ENCODE results near the gene TNRC6B. TPM values are rescaled to one million over a fixed set of nuclear protein-coding genes. Genes with fewer than 3 reads are reported as not detected.

TNRC6B gene
- total RNA-seq, 8 experiments from 2014 or later, result 22.4 to 63.6 (median 29.1) TPM

GRCh38 chr22:40322818-40323447 lies 145.2 kb downstream of the TNRC6B start:
- Histone ChIP-seq H3K27ac (no peak overlapping the region), H3K4me3 (no peak overlapping the region), H3K4me1 (replicated peaks in 1 of 2) (no peaks in the 10 kb centered on the region)
- 54 to 100% (median 85%) methylated on average over 2 to 9 of the region's 17 CpGs for WGBS, 10 experiments
- in situ Hi-C loops (cut with MboI; ENCODE audit: low pct_unique_long_range_greater_than_20kb in 2 of 9, low sequenced_read_pairs in 9 of 9, unreplicated experiment in 9 of 9), result no loop called here
- ATAC-seq (replicated peaks in 6 of 8), result no peak

- H3K27ac ChIP-seq, result no peak overlapping the region
- peak in 2 of 8 experiments; percentile 93 to 98 for ATAC-seq (replicated peaks in 6 of 8)
- in situ Hi-C loops (cut with MboI; ENCODE audit: low pct_unique_long_range_greater_than_20kb in 2 of 9, low sequenced_read_pairs in 9 of 9, unreplicated experiment in 9 of 9), result no loop called here
Observed at GRCh38 chr22:40323681-40324171, 146.0 kb downstream of the TNRC6B start.

GRCh38 chr22:40324468-40325305 lies 147.0 kb downstream of the TNRC6B start:
- H3K4me3 ChIP-seq, result no peak overlapping the region
- ATAC-seq (replicated peaks in 6 of 8), result no peak
- in situ Hi-C loops (cut with MboI; ENCODE audit: low pct_unique_long_range_greater_than_20kb in 2 of 9, low sequenced_read_pairs in 9 of 9, unreplicated experiment in 9 of 9), result no loop called here
- 70 to 100% (median 85%) methylated on average over 7 to 18 of the region's 19 CpGs for WGBS, 10 experiments
- H3K27ac ChIP-seq, result no peak overlapping the region
- no peaks in the 10 kb centered on the region for H3K4me1 ChIP-seq (replicated peaks in 1 of 2)

More at GRCh38 chr22:40323681-40324171, 146.0 kb downstream of the TNRC6B start:
- Histone ChIP-seq H3K4me1 (replicated peaks in 1 of 2) (no peaks in the 10 kb centered on the region), H3K4me3 (no peak overlapping the region)
- 21 to 91% (median 70%) methylated on average over 1 to 8 of the region's 8 CpGs; no CpG with 5 or more reads in 3 of the 10 experiments for WGBS, 10 experiments

GRCh38 chr22:40325315-40325714 lies 147.6 kb downstream of the TNRC6B start:
- in situ Hi-C loops (cut with MboI; ENCODE audit: low pct_unique_long_range_greater_than_20kb in 2 of 9, low sequenced_read_pairs in 9 of 9, unreplicated experiment in 9 of 9), result no loop called here

GRCh38 chr22:40326905-40327735 lies 149.4 kb downstream of the TNRC6B start:
- Histone ChIP-seq H3K27ac (no peak overlapping the region), H3K4me3 (no peak overlapping the region), H3K4me1 (replicated peaks in 1 of 2) (peaks cover 8 to 13% of the 10 kb centered on the region in 2 donors)
- ATAC-seq (replicated peaks in 6 of 8), result no peak
- in situ Hi-C loops (cut with MboI; ENCODE audit: low pct_unique_long_range_greater_than_20kb in 2 of 9, low sequenced_read_pairs in 9 of 9, unreplicated experiment in 9 of 9), result no loop called here
- WGBS, 10 experiments, result 0 to 85% (median 61%) methylated on average over 1 to 9 of the region's 10 CpGs

More at GRCh38 chr22:40325315-40325714, 147.6 kb downstream of the TNRC6B start:
- H3K4me1 ChIP-seq (replicated peaks in 1 of 2), result no peaks in the 10 kb centered on the region
- WGBS, 10 experiments, result 89 to 100% (median 100%) methylated on average over 1 to 5 of the region's 6 CpGs; no CpG with 5 or more reads in 4 of the 10 experiments
- no peak overlapping the region for H3K27ac ChIP-seq
- ATAC-seq (replicated peaks in 6 of 8), result no peak
- no peak overlapping the region for H3K4me3 ChIP-seq

GRCh38 chr22:40328546-40329456 lies 151.1 kb downstream of the TNRC6B start:
- H3K27ac ChIP-seq, result no peak overlapping the region
- in situ Hi-C loops (cut with MboI; ENCODE audit: low pct_unique_long_range_greater_than_20kb in 2 of 9, low sequenced_read_pairs in 9 of 9, unreplicated experiment in 9 of 9), result no loop called here
- no peak for ATAC-seq (replicated peaks in 6 of 8)

GRCh38 chr22:40329466-40329865 lies 151.7 kb downstream of the TNRC6B start:
- Histone ChIP-seq H3K27ac (no peak overlapping the region), H3K4me3 (no peak overlapping the region), H3K4me1 (replicated peaks in 1 of 2) (peaks cover 8 to 17% of the 10 kb centered on the region in 2 donors)
- in situ Hi-C loops (cut with MboI; ENCODE audit: low pct_unique_long_range_greater_than_20kb in 2 of 9, low sequenced_read_pairs in 9 of 9, unreplicated experiment in 9 of 9), result no loop called here
- no peak for ATAC-seq (replicated peaks in 6 of 8)
- WGBS, 10 experiments, result 83 to 100% (median 95%) methylated on average over 2 to 9 of the region's 9 CpGs; no CpG with 5 or more reads in 1 of the 10 experiments

More at GRCh38 chr22:40328546-40329456, 151.1 kb downstream of the TNRC6B start:
- WGBS, 10 experiments, result 93 to 100% (median 96%) methylated on average over 2 to 9 of the region's 9 CpGs
- peaks cover 8 to 17% of the 10 kb centered on the region in 2 donors for H3K4me1 ChIP-seq (replicated peaks in 1 of 2)
- H3K4me3 ChIP-seq, result no peak overlapping the region

- in situ Hi-C loops (cut with MboI; ENCODE audit: low pct_unique_long_range_greater_than_20kb in 2 of 9, low sequenced_read_pairs in 9 of 9, unreplicated experiment in 9 of 9), result no loop called here
- Histone ChIP-seq H3K4me1 (replicated peaks in 1 of 2) (peaks cover 8 to 17% of the 10 kb centered on the region in 2 donors), H3K4me3 (no peak overlapping the region), H3K27ac (no peak overlapping the region)
- ATAC-seq (replicated peaks in 6 of 8), result no peak
- 60 to 100% (median 84%) methylated on average over 1 to 4 of the region's 4 CpGs; no CpG with 5 or more reads in 4 of the 10 experiments for WGBS, 10 experiments
Observed at GRCh38 chr22:40330086-40330485, 152.4 kb downstream of the TNRC6B start.

- H3K27ac ChIP-seq, result no peak overlapping the region
- ATAC-seq (replicated peaks in 6 of 8), result no peak
- peaks cover 8 to 17% of the 10 kb centered on the region in 2 donors for H3K4me1 ChIP-seq (replicated peaks in 1 of 2)
- H3K4me3 ChIP-seq, result no peak overlapping the region
- in situ Hi-C loops (cut with MboI; ENCODE audit: low pct_unique_long_range_greater_than_20kb in 2 of 9, low sequenced_read_pairs in 9 of 9, unreplicated experiment in 9 of 9), result no loop called here
- WGBS, 10 experiments, result 70 to 100% (median 89%) methylated on average over 1 to 10 of the region's 10 CpGs
Observed at GRCh38 chr22:40330615-40331014, 152.9 kb downstream of the TNRC6B start.

GRCh38 chr22:40331706-40332105 lies 154.0 kb downstream of the TNRC6B start:
- no peak overlapping the region for H3K4me3 ChIP-seq
- in situ Hi-C loops (cut with MboI; ENCODE audit: low pct_unique_long_range_greater_than_20kb in 2 of 9, low sequenced_read_pairs in 9 of 9, unreplicated experiment in 9 of 9), result no loop called here
- peaks cover 8 to 17% of the 10 kb centered on the region in 2 donors for H3K4me1 ChIP-seq (replicated peaks in 1 of 2)
- no peak overlapping the region for H3K27ac ChIP-seq
- whole genome bisulfite sequencing, 10 experiments, result 19 to 100% (median 32%) methylated on average over 1 to 3 of the region's 4 CpGs; no CpG with 5 or more reads in 4 of the 10 experiments
- peak in 5 of 8 experiments; percentile 23 to 41 (median 29) for ATAC-seq (replicated peaks in 6 of 8)

- in situ Hi-C loops (cut with MboI; ENCODE audit: low pct_unique_long_range_greater_than_20kb in 2 of 9, low sequenced_read_pairs in 9 of 9, unreplicated experiment in 9 of 9), result no loop called here
- H3K4me3 ChIP-seq, result no peak overlapping the region
- no peak overlapping the region for H3K27ac ChIP-seq
- H3K4me1 ChIP-seq (replicated peaks in 1 of 2), result peaks cover 8 to 17% of the 10 kb centered on the region in 2 donors
- peak in 5 of 8 experiments; percentile 84 to 93 (median 91) for ATAC-seq (replicated peaks in 6 of 8)
- 10 to 87% (median 61%) methylated on average over 2 to 9 of the region's 9 CpGs for WGBS, 10 experiments
Observed at GRCh38 chr22:40332319-40332781, 154.6 kb downstream of the TNRC6B start.

- no peak for ATAC-seq (replicated peaks in 6 of 8)
- 33 to 100% (median 81%) methylated on average over 1 to 2 of the region's 2 CpGs; no CpG with 5 or more reads in 2 of the 10 experiments for WGBS, 10 experiments
- H3K4me1 ChIP-seq (replicated peaks in 1 of 2), result peaks cover 8 to 17% of the 10 kb centered on the region in 2 donors
- no peak overlapping the region for H3K4me3 ChIP-seq
- no peak overlapping the region for H3K27ac ChIP-seq
- in situ Hi-C loops (cut with MboI; ENCODE audit: low pct_unique_long_range_greater_than_20kb in 2 of 9, low sequenced_read_pairs in 9 of 9, unreplicated experiment in 9 of 9), result no loop called here
Observed at GRCh38 chr22:40334060-40334459, 156.3 kb downstream of the TNRC6B start.

Measured in motor neuron (in vitro differentiated cells).